ENCODE measurements around the gene GPR65.

The GPR65 gene

GRCh38 chr14:88039197-88039596 is 34.3 kb downstream of the GPR65 start:
- DNase-seq (ENCODE audit: low read depth) = no peak

GRCh38 chr14:88040146-88040545 is 35.2 kb downstream of the GPR65 start:
- no peak for DNase-seq (ENCODE audit: low read depth)

DNA sequence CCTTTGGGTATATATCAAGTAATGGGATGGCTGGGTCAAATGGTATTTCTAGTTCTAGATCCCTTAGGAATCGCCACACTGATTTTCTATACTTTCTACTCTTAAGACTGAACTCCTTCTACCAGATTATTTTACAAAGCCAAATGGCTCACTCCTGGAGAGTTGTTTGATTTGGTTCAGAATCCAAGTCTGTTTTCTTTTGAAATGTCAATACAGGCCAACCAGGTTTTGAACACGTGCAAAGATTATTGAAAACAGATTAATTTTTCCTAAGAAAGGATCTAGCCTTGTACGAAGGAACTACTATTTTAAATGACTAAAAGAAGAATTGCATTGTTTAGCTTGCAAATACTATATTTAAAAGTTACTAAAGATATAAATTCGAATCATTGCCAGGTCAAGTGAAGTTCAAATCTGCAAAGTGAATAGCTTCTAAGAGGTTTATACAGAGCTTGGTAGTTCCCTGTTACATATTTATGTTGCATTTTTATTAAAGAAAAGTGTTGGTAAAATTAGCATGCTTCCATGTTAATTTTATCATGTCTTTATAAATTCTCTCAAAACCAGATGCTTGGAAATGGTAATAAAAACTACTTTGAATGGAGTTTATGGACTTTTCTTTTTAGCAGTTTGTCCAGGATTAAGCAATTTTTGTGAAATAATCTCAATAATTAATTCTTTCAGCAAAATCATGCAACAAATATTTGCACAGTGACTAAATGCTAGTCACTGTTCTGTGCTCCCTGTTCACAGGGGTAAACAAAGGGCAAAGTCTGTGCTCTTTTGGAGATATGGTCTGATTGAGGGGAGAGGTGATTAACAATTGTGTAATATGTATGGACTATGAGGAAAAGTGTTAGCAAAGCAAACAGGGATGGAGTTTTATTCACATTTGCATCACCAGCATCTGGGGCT is 38.9 kb downstream of the GPR65 start:
- DNase-seq (ENCODE audit: low read depth) = no peak

GRCh38 chr14:88044444-88044758 is 39.5 kb downstream of the GPR65 start:
- DNase-seq (ENCODE audit: low read depth) = no peak

- DNase-seq (ENCODE audit: low read depth) = no peak
These were observed 40.0 kb downstream of the GPR65 start for GRCh38 chr14:88044776-88045446.

DNA sequence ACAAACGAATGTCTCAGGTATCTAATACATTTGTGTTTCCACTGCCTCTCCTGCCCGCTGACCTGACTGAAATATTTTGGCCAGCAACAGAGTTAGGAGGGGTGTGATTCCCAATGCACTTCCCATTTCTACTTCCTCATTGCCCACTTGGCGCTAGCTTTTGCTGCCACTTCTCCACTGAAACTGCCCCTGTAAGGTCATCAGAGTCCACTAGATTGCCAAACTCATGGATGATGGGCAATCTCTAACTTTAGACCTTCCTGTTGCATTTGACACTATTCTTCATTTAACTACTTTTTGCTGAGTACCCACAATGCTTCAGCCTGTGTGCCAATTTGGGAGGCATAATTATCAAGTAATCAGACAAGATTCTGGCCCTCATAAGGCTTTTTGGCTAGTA is 40.8 kb downstream of the GPR65 start:
- DNase-seq (ENCODE audit: low read depth) = no peak

GRCh38 chr14:88048351-88048750 is 43.4 kb downstream of the GPR65 start:
- no peak for DNase-seq (ENCODE audit: low read depth)

GRCh38 chr14:88049266-88049665 is 44.3 kb downstream of the GPR65 start:
- DNase-seq (ENCODE audit: low read depth) = no peak

GRCh38 chr14:88049936-88050335 is 45.0 kb downstream of the GPR65 start:
- no peak for DNase-seq (ENCODE audit: low read depth)

DNA sequence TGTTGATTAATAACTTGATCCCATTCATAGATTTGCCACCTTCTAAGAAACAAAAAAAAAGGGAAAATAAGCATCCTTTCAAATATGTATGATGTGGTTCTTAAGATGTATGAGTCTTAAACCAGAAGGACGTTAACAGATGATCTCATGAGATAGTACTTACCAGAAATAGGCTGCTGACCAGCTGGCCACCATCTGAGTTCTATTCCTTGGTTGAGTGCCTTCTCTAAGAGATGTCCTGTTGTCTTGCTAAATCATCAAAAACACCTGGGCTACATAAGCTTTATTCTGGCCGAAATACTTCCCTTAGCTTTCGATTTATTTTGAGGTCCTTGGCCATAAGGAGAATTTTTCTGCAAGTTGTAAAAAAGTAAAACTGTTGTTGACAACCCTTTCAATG is 55.6 kb downstream of the GPR65 start:
- no peak for DNase-seq (ENCODE audit: low read depth)

DNA sequence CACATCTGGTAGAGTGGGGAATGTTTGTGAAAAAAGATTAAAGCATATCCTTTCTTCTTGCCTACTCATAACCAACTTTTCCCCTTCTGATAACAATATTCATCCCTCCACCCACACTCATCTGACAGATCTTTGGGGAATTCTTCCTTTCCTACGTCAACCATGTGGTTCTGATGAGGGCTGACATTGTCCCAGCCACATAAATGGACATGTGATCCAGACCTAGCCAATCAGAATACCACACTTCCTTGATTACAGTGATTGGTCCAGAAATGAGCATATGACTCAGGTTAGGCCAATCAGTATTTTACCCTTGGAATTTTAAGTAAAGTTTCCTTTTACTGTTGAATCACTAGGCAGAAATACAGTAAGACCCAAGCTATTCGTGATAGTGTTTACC is 58.9 kb downstream of the GPR65 start:
- no peak for DNase-seq (ENCODE audit: low read depth)

Data from activated T-cell treated with anti-CD3 and anti-CD28 coated beads for 1 hour (primary cell).